Stimulated activated CD8-positive, alpha-beta memory T cell treated with anti-CD3 and anti-CD28 coated beads, Interleukin-15, amount 100 ng/mL, for 1 hour (primary cell): ENCODE measurements around the gene AP3M1.
"Not testable (repeated sequence)": the region's sequence is repeated elsewhere in the genome, so short reads cannot be mapped to it uniquely, and the experiment has no call there.

ENCODE experiments used
- DNase-seq: peaks from one replicate; pipeline ENCODE4 v3.0.0-alpha.2; 2020; ENCODE audit warnings: low read depth

AP3M1 gene, protein sequence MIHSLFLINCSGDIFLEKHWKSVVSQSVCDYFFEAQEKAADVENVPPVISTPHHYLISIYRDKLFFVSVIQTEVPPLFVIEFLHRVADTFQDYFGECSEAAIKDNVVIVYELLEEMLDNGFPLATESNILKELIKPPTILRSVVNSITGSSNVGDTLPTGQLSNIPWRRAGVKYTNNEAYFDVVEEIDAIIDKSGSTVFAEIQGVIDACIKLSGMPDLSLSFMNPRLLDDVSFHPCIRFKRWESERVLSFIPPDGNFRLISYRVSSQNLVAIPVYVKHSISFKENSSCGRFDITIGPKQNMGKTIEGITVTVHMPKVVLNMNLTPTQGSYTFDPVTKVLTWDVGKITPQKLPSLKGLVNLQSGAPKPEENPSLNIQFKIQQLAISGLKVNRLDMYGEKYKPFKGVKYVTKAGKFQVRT

GRCh38 chr10:74150204-74150989 is at the start of gene AP3M1:
AP3M1 (minus strand) TSS chr10:74150828; CDS start chr10:74138379, 12,449 bp downstream.
- DNase-seq: peak; percentile 60

DNA sequence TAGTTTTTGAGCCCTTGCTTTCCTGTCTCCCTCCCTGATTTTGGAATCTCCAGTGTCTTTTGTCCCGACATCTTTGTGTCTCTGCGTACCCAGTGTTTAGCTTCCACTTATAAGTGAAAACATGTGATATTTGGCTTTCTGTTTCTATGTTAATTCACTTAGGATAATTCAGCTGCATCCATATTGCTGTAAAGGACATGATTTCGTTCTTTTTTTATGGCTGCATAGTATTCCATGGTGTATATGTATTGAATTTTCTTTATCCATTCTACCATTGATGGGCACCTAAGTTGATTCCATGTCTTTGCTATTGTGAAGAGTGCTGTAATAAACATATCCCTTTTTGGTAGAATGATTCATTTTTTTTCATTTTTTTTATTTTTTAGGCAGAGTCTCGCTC is 48.7 kb upstream of the AP3M1 start:
- no peak for DNase-seq

GRCh38 chr10:74194999-74195398 is 44.4 kb upstream of the AP3M1 start:
- DNase-seq: no peak

DNA sequence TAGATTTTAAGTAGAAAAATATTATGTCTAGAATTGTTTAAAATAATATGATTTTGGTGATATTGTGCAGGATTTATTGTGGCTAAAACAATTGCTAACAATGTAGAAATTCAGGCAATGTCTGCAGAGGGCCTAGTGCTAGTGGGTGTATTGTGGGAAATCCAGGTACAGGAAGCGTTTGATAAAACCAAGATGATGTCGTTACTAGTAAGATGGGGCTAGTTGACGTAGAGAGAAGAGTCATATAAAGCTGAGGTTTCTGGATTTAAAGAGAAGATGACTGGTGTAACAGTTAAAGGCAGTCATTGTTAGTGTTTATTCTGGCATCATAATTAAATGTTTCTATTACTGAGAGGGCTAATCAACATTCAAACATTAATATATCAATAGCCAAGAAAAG is 43.9 kb upstream of the AP3M1 start:
- DNase-seq: no peak

DNA sequence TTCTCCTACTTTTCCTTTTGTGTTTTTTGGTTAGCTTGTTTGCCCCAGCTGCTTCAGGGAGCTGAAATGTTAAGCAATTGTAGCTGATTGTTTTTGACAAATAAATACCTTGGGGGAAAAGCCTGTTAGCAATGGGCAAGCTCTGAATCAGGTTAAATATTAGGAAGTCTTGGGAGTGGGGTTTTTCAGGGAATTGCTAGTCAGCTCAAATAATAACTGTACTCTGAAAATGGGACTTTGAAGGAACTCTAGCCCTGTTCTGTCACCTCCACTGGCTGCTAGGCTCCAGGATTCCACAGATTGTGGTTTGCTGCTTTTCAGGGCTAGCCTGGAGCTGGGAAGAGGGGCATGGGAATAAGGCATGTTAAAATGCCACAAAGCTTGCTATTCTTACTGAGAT is 39.9 kb upstream of the AP3M1 start:
- no peak for DNase-seq

GRCh38 chr10:74189999-74190421 is 39.4 kb upstream of the AP3M1 start:
- no peak for DNase-seq

- not testable (repeated sequence) for DNase-seq
These were observed 38.0 kb upstream of the AP3M1 start for GRCh38 chr10:74188617-74189016.

DNA sequence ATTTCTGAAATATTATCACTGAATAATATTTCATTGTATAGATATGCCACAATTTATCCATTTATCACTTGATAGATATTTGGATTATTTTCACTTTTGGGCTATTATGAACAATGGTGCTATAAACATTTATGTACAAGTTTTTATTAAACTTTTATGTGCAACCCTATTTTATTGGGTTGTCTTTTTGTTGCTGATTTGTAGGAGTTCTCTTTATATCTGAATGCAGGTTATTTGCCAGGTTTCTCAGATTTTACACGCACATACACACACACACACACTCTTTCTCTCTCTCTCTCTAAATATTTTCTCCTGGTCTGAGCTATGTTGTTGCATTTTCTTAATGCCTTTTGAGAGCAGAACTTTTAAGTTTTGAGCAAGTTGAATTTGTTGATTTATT is 36.6 kb upstream of the AP3M1 start:
- DNase-seq: no peak

- no peak for DNase-seq
These were observed 36.0 kb upstream of the AP3M1 start for GRCh38 chr10:74186678-74187077.

GRCh38 chr10:74179111-74179710 is 28.6 kb upstream of the AP3M1 start:
- DNase-seq: no peak

DNA sequence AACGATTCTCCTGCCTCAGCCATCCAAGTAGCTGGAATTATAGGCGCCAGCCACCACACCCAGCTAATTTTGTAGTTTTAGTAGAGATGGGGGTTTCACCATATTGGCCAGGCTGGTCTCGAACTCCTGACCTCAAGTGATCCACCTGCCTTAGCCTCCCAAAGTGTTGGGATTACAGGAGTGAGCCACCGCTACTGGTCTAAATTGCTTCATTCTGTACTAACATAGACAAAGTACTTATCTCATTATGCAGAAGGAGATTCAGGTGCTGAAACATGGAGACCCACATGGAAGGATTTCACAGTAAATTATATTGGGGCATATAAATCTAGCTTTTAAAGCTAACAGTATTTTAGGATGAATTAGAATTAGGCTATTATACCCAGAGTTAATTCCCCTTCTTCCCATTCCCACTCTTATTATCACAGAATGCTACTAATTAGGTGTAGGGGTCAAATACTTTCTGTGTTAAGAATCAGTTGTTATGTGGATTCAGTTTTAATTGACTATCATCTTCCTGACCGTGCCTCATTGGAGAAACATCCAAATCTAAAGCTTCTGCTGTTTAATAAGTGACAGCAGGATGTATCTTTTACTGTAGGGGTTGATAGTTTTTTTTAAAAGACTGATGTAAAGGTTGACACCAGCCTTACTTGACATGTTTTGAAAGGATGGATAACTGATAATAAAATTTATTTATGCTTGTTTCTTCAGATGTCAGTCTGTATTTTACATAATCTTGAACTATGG is 27.6 kb upstream of the AP3M1 start:
- no peak for DNase-seq

- DNase-seq: no peak
These were observed 26.6 kb upstream of the AP3M1 start for GRCh38 chr10:74177140-74177677.

DNA sequence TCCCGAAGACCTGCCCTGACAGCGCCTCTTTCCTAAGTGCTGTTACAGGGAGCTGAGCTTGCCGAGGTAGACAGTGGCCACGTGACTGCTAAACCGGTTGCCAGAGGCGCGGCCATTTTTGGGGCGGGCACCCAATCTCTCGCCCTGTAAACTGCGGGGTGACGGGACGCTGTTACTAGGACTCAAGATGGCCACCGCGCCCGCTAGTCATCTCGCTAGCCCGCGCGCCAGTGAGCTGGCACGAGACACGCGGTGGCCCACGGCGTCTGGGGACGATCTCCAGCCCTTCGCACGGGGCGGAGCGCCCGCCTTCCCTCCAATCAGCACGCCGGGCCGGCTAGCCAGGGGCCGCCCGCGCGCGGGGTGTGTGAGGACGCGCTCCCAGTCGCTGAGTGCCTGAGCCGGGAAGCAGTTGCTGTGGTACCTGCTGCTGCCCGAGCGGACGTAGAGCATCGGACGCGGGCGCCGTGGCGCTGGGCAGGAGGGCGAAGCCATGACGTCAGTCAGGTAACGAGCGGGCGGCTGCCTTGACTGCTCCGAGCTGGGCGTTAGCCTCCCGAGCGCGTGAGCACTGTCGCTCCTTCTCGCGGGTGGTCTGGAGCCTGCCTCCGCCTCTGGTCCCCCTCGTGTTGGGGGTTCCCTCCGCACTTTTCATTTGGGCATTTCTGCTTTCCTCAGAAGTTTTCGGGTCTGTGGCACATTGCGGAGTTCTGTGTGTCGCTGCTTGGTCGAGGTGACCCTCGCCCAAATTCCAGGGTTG is 25.9 kb upstream of the AP3M1 start:
- peak; percentile 88 for DNase-seq

- no peak for DNase-seq
These were observed 25.1 kb upstream of the AP3M1 start for GRCh38 chr10:74175510-74176379.

DNA sequence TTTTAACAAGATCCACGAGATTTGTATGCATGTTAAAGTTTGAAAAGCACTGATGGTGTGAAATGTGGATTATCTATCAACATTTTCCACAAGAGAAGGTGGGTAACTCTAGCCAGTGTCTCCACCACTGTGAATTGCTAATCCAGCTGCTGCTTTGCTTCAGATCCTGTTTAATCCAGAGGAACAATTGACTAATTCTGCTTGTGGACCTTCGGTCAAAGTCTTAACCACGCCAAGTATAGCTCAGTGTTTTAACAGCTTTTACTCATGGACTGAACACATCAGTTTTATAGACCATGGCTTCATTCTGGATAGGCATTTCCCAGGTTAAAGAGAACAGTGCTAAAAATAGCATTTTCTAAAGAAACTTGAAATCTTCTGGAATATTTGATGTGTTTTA is 23.9 kb upstream of the AP3M1 start:
- no peak for DNase-seq

DNA sequence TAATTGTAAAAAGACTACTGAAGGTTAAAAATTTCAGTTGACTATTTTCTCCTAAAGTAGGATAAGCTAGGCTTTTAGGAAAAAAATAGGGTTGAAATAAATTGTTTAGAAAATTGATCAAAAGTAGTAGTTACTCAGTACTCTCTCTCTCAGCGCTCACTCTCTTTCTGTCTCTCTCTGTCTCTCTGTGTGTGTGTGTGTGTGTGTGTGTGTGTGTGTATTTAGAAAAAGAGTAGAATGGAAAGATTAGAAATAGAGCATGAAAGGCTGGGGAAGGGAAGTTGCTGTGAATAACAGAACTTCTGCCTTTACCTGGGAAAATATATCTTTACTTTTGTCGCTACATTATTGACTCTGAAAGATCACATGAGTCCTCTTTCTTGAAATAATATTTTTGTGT is 21.0 kb upstream of the AP3M1 start:
- no peak for DNase-seq

DNA sequence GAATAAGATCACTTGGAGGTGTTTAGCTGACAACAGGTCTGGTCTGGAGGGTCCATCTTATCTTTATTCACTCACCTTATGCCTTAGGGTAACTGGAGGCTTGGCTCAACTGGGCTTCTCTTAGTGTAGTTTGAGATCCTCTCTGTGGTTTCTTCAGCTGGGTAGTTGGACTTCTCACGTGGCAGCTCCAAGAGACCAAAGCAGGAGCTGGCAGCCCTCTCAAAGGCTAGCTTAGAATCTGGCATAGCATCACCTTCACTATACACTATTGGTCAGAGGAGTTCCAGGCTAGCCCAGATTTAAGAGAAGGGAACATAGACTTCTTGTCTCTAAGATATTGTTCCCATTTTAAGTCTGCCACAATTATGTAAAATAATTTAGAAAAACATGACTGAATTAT is 16.8 kb upstream of the AP3M1 start:
- DNase-seq: no peak

DNA sequence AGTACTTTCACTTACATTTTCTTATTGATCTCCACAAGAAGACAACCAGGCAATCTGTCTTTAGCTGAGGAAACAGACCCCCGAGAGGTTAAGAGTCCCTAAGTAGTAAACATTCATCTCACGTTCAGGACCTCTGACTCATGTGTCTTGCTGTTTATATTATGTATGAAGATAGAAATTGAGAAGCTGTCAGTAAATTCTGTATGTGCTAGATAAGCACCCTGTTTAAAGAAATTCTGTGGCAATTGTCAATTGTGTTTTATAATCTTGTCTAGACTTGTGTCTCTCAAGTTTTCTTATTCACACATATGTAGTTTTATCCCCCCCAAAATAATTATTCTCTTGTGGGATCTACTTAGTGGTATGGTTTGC is 14.9 kb upstream of the AP3M1 start:
- DNase-seq: no peak

DNA sequence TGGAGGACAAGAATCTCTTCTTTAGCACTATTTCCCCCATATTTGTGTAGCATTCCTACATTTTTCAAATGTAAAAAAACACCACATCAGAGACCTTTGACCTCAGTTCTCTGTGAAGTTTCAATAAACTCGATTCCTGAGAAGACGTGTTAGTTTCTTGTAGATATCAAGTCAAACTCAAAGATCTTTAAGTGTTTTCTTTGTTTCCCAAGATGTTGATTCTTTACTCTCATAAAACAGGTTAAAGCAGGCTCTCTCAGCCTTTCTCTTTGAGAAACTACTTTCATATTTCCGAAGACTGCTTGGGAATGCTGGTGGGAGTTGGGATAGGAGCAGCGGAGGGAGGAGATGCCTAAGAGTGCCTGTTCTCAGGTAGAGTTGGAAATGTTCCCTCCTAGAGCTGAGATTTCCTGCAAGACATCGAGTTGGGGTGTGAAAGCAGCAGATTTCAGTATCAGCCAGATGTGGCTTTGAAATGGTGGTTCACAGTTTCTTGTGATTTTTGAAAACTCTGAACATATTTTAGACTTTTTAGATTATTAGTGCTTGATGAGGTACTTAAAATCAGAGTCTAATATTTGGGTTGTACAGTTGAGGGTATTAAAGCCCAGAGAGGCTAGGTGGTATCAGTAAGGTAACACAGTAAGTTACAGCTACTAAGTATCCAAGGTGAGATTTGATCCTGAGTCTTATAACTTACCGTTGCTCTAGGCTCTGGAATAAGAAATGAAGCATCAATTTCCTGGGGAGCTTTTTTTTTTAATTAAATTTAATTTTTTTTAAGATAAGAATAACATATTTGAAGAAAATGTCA is 14.3 kb upstream of the AP3M1 start:
- DNase-seq: no peak
